DOHH2 (cell line): ENCODE data around the gene AASDH.

ENCODE experiments used
- H3F3A ChIP-seq: fragments of 200-600 bp; sonication (generic), shearing (Covaris generic); 2 replicates; pipeline ENCODE4 v1.6.0; 2016; ENCODE audit warnings: antibody characterized with exemption, mild to moderate bottlenecking; ENCODE audit not compliant: control insufficient read depth, insufficient read depth
- H3K27ac ChIP-seq: fragments of 200-600 bp; sonication (generic); 2 replicates; pipeline ENCODE4 v1.5.1; 2014; ENCODE audit warnings: low read depth, mild to moderate bottlenecking, low read length, moderate library complexity
- H3K27me3 ChIP-seq: fragments of 200-600 bp; sonication (generic); 2 replicates; pipeline ENCODE4 v1.6.1; 2014; ENCODE audit warnings: mild to moderate bottlenecking, low read length, mixed read lengths; ENCODE audit not compliant: control insufficient read depth
- H3K36me3 ChIP-seq: fragments of 200-600 bp; sonication (generic); 2 replicates; pipeline ENCODE4 v1.6.1; 2014; ENCODE audit warnings: mild to moderate bottlenecking, low read length, moderate library complexity, mixed read lengths; ENCODE audit not compliant: control insufficient read depth
- H3K4me1 ChIP-seq: fragments of 200-600 bp; sonication (generic); 2 replicates; pipeline ENCODE4 v1.6.1; 2014; ENCODE audit warnings: mild to moderate bottlenecking, low read length, mixed read lengths; ENCODE audit not compliant: control insufficient read depth
- H3K4me2 ChIP-seq: fragments of 200-600 bp; sonication (generic); 2 replicates; pipeline ENCODE4 v1.6.0; 2014; ENCODE audit warnings: mild to moderate bottlenecking, low read length, moderate library complexity
- H3K4me3 ChIP-seq: fragments of 200-600 bp; sonication (generic); 2 replicates; pipeline ENCODE4 v1.5.1; 2014; ENCODE audit warnings: mild to moderate bottlenecking, low read length, mixed read lengths
- H3K79me2 ChIP-seq: fragments of 200-600 bp; sonication (generic); 2 replicates; pipeline ENCODE4 v1.6.1; 2014; ENCODE audit warnings: mild to moderate bottlenecking, low read length, mixed read lengths; ENCODE audit not compliant: control insufficient read depth
- H3K9me2 ChIP-seq: fragments of 200-600 bp; sonication (generic); replicated peaks from 2 replicates; pipeline ENCODE4 v1.6.1; 2014; ENCODE audit warnings: mild to moderate bottlenecking, low read length, mixed read lengths; ENCODE audit not compliant: control insufficient read depth
- H3K9me3 ChIP-seq: fragments of 200-600 bp; sonication (generic); 2 replicates; pipeline ENCODE4 v1.6.1; 2014; ENCODE audit warnings: antibody characterized with exemption, low read length, mixed read lengths; ENCODE audit not compliant: control insufficient read depth, insufficient read depth
- H4K20me1 ChIP-seq: fragments of 200-600 bp; sonication (generic); 2 replicates; pipeline ENCODE4 v1.6.0; 2014; ENCODE audit warnings: low read depth, mild to moderate bottlenecking, antibody characterized with exemption, low read length, moderate library complexity; ENCODE audit not compliant: control insufficient read depth, insufficient read depth
- CTCF ChIP-seq: fragments of 200-600 bp; sonication (generic); IDR thresholded peaks from one replicate; pipeline ENCODE4 v1.5.1; 2014; ENCODE audit warnings: antibody characterized with exemption, mild to moderate bottlenecking, low read depth, low read length; ENCODE audit not compliant: poor library complexity, severe bottlenecking
- EZH2phosphoT487 ChIP-seq: fragments of 200-600 bp; sonication (generic); IDR thresholded peaks from 2 replicates; pipeline ENCODE4 v1.6.1; 2017; ENCODE audit warnings: borderline replicate concordance, mild to moderate bottlenecking, antibody characterized with exemption, low read length, moderate library complexity, mixed read lengths

AASDH gene

GRCh38 chr4:56297776-56298175 lies 89.5 kb downstream of the AASDH start:
- no peaks in the 10 kb centered on the region for H3K9me3 ChIP-seq
- no peaks in the 10 kb centered on the region for H4K20me1 ChIP-seq
- H3K79me2 ChIP-seq = no peaks in the 10 kb centered on the region
- H3K27ac ChIP-seq = no peak overlapping the region
- no peaks in the 10 kb centered on the region for H3K27me3 ChIP-seq
- H3K36me3 ChIP-seq = no peaks in the 10 kb centered on the region
- no peak overlapping the region for H3K4me3 ChIP-seq
- 0 out of 2 replicates have a peak, but pooled peaks cover 3% of the 10 kb centered on the region for H3K4me1 ChIP-seq
- TF ChIP-seq CTCF (no peak), EZH2phosphoT487 (no peak)
- H3K9me2 ChIP-seq = no peaks in the 10 kb centered on the region
- H3K4me2 ChIP-seq = no peak overlapping the region
- no peaks in the 10 kb centered on the region for H3F3A ChIP-seq

- Histone ChIP-seq H3K27ac (no peak overlapping the region), H3K4me2 (no peak overlapping the region), H3K4me1 (0 out of 2 replicates have a peak, but pooled peaks cover 3% of the 10 kb centered on the region), H3K79me2 (no peaks in the 10 kb centered on the region), H3K9me3 (no peaks in the 10 kb centered on the region), H4K20me1 (no peaks in the 10 kb centered on the region), H3F3A (no peaks in the 10 kb centered on the region), H3K27me3 (no peaks in the 10 kb centered on the region), H3K9me2 (no peaks in the 10 kb centered on the region), H3K36me3 (no peaks in the 10 kb centered on the region), H3K4me3 (no peak overlapping the region)
- TF ChIP-seq CTCF = no peak
- no peak for TF ChIP-seq EZH2phosphoT487
Observed at GRCh38 chr4:56296526-56296925, 90.8 kb downstream of the AASDH start.

- H3K4me2 ChIP-seq = no peak overlapping the region
- TF ChIP-seq CTCF = no peak
- no peak for TF ChIP-seq EZH2phosphoT487
Observed at GRCh38 chr4:56293121-56293520, 94.2 kb downstream of the AASDH start.

GRCh38 chr4:56289934-56290333 lies 97.4 kb downstream of the AASDH start:
- no peaks in the 10 kb centered on the region for H3K4me1 ChIP-seq
- H3K4me2 ChIP-seq = no peak overlapping the region
- no peak overlapping the region for H3K4me3 ChIP-seq
- no peaks in the 10 kb centered on the region for H3K9me2 ChIP-seq
- no peaks in the 10 kb centered on the region for H3K27me3 ChIP-seq
- no peaks in the 10 kb centered on the region for H3K9me3 ChIP-seq
- H3K36me3 ChIP-seq = no peaks in the 10 kb centered on the region
- TF ChIP-seq EZH2phosphoT487 = no peak
- no peak for TF ChIP-seq CTCF
- H3K27ac ChIP-seq = no peak overlapping the region
- no peaks in the 10 kb centered on the region for H3F3A ChIP-seq
- no peaks in the 10 kb centered on the region for H3K79me2 ChIP-seq
- H4K20me1 ChIP-seq = no peaks in the 10 kb centered on the region

More at GRCh38 chr4:56293121-56293520, 94.2 kb downstream of the AASDH start:
- no peak overlapping the region for H3K27ac ChIP-seq
- H3K36me3 ChIP-seq = no peaks in the 10 kb centered on the region
- H3K9me2 ChIP-seq = no peaks in the 10 kb centered on the region
- H3K27me3 ChIP-seq = no peaks in the 10 kb centered on the region
- no peaks in the 10 kb centered on the region for H3K79me2 ChIP-seq
- no peaks in the 10 kb centered on the region for H3K9me3 ChIP-seq
- H3K4me3 ChIP-seq = no peak overlapping the region
- no peaks in the 10 kb centered on the region for H4K20me1 ChIP-seq
- no peaks in the 10 kb centered on the region for H3F3A ChIP-seq
- no peaks in the 10 kb centered on the region for H3K4me1 ChIP-seq
